ENCODE measurements around the gene RASD1.

The RASD1 gene

GRCh38 chr17:17509601-17510425, 13.6 kb upstream of the RASD1 start:
- DNase-seq: no peak

- no peak for DNase-seq
Observed at GRCh38 chr17:17508646-17509591, 12.7 kb upstream of the RASD1 start.

- DNase-seq: no peak
Observed at GRCh38 chr17:17508019-17508535, 11.9 kb upstream of the RASD1 start.

- DNase-seq: no peak
Observed at GRCh38 chr17:17507465-17508011, 11.3 kb upstream of the RASD1 start.

- DNase-seq: peak; percentile 30
Observed at GRCh38 chr17:17506893-17507464, 10.8 kb upstream of the RASD1 start.

- no peak for DNase-seq
Observed at GRCh38 chr17:17506181-17506741, 10.1 kb upstream of the RASD1 start.

- DNase-seq: no peak
Observed at GRCh38 chr17:17505610-17506171, 9.5 kb upstream of the RASD1 start.

- DNase-seq: no peak
Observed at GRCh38 chr17:17505151-17505550, 9.0 kb upstream of the RASD1 start.

GRCh38 chr17:17504341-17505140, 8.3 kb upstream of the RASD1 start:
- no peak for DNase-seq

GRCh38 chr17:17503566-17504130, 7.5 kb upstream of the RASD1 start:
- peak; percentile 26 for DNase-seq

GRCh38 chr17:17502741-17503565, 6.8 kb upstream of the RASD1 start:
- DNase-seq: no peak

- DNase-seq: no peak
Observed at GRCh38 chr17:17500999-17501605, 4.9 kb upstream of the RASD1 start.

GRCh38 chr17:17499402-17500145, 3.4 kb upstream of the RASD1 start:
- DNase-seq: no peak

GRCh38 chr17:17498606-17499301, 2.6 kb upstream of the RASD1 start:
- no peak for DNase-seq

- DNase-seq: no peak
Observed at GRCh38 chr17:17497845-17498520, 1.8 kb upstream of the RASD1 start.

- DNase-seq: no peak
Observed at GRCh38 chr17:17497065-17497844, 1.1 kb upstream of the RASD1 start.
